IPS-NIHi7 (cell line): Measurements from ENCODE around the gene JMJD6.
A peak's percentile ranks its signal among the peaks of the same experiment; 100 is the strongest.

ENCODE experiments used
- DNase-seq: peaks from one replicate; pipeline ENCODE4 v3.0.0; 2012; ENCODE audit warnings: mixed read lengths; ENCODE audit errors: extremely low spot score

The JMJD6 gene

DNA sequence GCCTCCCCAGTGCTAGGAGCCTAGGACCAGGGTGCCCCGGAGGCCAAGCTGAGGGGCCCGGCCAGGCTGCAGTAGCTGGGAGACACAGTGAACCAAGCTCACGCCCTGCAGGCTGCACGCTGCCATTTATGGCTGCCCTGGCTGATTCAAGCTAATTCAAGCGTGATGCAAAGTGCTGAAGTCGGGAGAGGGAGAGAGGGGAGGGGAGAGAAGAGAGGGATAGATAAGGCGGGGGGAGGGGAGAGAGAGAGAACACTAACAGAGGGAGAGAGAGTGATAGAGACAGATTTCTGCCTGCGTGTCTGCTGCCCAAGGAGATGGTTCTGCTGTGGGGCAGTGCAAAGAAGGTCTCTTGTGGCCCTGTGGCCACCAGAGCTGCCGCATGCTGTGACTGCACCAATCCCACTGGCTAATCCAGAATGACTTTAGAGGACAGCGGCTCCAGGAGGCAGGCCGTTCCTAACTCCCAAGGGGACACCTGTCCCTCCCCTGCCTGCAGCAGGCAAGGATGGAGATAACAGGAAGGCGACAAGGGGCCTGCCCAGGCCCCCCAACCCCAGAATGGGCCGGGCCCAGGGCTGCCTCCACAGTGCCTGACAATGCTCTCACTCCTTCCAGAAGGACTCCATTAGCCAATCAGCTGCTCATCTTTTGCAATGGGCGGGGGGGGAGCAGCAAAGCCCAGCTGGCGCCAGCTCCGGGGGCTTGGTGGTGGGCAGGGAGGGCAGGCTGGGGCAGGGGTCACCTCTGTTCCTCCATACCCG, 28.5 kb downstream of the JMJD6 start:
- DNase-seq = no peak

DNA sequence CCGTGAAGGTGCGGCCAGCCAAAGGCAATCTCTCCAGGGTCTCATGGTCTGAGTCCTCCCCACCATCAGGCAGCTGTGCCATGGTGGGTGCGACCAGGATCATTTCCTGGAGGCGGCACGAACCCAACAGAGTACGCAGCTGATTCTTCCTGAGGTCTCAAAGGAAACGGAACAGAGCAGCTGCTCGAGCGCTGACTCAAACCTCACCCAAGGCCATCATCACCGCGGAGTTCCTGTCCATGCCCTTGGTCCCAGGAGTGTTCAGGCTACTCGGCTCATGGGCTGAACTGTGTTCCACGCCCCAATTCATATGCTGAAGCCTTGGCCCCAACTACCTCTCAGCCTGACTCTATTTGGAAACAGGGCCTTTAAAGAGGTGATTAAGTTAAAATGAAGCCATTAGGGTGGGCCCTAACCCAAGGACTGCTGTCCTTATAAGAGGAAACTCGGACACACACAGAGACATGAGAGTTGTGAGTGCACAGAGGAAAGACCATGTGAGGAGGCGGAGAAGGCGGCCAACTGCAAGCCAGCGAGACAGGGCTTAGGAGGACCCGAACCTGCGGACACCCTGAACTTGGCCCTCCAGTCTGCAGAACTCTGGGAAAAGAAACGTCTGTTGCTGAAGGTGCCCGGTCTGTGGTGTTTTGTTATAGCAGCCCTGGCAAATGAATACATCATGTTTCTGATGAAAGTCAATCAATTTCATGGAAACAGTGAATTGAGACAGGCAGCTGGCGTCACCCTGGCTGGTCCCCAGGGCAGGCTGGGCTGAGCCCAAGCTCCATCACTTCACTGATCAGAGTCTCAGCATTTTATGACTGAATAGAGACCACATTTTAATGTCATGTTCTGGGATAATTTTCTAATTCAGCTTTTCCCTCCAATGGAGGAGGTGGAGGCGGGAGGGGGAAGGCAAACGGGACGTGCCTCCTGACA, 29.4 kb downstream of the JMJD6 start:
- DNase-seq = no peak

DNA sequence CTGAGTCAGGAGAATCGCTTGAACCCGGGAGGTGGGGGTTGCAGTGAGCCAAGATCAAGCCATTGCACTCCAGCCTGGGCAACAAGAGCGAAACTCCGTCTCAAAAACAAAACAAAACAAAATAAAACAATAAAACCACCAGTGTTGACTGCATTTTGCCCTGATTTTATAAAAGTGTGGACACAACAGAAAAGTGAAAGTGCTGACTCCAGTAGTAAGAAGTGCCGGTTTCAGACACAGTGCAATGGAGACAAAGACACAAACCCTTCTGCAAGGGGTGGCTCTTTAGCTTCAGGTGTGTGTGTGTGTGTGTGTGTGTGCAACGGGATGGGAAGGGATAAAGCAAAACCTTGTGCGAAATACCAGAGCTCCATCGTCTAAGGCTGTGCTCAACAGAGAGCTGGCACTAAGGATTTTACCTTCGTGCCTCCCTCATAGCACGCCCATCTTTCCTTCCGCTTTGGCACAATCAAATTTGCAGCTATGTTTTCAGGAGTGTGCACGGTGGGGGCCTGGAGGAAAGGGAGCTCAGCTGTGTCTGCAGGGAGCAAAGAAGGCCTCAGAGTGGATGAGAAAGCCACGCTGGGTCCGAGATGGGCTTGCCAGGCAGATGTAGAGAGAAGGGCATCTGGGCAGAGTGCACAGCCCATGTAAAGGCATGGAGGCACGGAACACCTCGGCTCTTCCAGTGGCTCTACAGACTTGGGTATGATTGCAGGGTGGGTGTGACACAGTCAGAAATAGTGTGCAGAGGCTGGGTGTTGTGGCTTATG, 31.2 kb downstream of the JMJD6 start:
- no peak for DNase-seq

GRCh38 chr17:76691379-76692191, 34.8 kb downstream of the JMJD6 start:
- no peak for DNase-seq

DNA sequence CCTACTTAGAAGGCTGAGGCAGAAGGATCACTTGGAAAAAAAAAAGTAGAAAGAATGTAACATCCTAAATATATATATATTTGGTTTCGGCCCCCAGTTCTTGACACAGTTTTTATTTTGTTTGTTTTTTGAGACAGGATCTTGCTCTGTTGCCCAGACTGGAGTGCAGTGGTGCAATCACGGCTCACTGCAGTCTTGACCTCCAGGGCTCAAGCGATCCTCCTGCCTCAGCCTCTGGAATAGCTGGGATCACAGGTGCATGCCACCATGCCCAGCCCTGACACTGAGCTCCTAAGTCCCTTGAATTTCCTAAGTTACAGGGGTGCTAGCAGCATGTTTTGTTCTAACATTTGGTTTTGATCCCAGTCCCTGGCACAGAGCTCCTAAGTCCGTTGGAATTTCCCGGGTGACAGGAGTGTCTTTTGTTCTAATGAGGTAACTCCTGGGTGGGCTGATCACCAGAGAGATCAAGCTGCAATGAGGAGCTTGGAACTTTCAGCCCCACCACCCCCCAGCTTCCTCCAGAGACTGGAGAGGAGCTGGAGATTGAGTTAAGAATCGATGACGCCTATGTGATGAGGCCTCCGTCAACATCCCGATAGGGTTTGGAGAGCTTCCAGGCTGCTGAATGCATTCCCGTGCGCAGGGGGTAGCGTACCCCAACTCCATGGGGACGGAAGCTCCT, 35.7 kb downstream of the JMJD6 start:
- DNase-seq = no peak

DNA sequence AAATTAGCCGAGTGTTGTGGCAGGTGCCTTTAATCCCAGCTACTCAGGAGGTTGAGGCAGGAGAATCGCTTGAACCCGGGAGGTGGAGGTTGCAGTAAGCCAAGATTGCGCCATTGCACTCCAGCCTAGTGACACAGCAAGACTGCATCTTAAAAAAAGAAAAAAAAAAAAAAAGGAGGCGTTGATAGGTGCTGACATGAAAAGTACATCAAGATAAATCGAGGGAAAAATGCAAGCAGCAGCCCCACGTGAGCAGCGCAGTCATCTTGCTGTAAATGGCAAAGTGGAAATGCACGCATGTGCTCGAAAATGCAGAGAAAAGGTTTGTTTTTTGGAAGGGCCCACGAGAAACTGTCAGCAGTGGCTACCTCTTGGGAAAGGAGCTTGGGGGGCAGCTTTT, 36.5 kb downstream of the JMJD6 start:
- DNase-seq = no peak

DNA sequence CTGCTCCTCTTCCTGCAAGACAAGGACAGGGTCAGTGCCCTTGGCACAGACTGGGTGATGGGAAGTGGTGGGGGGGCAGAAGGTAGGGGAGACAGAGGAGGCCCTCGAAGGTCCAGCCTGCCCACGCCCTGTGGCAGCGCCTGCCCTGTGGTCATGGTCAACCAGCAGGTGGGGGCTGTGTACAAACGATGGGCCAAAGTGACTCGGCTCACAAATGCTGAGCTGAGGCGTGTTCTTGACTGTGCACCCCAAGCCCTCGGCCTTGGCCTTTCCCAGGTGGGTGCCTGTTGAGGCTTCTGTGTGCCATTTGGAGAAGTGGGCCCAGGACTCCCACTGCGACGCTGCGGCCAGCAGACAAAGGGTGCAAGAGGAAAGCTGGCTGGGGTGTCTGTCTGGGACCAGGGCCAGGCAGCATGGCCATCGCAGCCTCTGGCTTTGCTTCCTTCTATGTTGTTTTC, 38.2 kb downstream of the JMJD6 start:
- DNase-seq = no peak

- peak; percentile 3 for DNase-seq
Observed at GRCh38 chr17:76687298-76688164, 38.9 kb downstream of the JMJD6 start.

DNA sequence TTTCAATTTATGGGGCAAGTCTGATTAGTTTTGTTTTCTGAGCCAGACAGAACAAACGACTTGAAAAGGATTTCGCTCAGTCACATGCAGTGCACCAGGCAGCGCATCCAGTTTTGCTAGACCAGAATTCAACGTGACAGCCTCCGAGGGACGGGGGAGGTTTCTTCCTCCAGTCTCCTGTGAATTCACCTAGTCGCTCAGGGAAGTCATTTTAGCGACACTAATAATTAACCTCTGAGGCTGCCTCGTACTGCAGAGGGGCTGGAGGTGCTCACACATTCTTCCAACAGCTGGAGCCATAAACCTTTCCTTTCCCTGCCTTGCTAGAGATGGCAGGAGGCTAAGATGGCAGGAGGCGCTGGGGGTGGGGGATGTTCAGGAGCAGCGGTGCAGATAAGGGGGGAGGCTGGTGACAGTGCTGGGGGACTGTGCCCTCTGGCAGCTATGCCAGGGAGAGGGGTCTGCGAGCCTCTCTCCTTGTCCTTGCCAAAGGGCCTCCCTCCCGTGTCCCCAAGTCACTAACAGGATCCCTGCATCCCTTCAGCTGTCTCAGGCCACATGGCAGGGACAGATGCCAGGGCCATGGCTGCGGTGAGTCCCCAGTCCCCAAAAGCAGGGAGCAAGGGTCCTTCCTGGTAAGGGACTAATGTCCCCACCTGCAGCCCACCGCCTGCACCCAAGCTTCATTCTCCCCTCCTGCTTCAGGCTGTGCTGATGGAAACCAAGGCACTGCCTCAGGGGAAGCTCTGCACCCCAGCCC, 39.7 kb downstream of the JMJD6 start:
- peak; percentile 4 for DNase-seq

DNA sequence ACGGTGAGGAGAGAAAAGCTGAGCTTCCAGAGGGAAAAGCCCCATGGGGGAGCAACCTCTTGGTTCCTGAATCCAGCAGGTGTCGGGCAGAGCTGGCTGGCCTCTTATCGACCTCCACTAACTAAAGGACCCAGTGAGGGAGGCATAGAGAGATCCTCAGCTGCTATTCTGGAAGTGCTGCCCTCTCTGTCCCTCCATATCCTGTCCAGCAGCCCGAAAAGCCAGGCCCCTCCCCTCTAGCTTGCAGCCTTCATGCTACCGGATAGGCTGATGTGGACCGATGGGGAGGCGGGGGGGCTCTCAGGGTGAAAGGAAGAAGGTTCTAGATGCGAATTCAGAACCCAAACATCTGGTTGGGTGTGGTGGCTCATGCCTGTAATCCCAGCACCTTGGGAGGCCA, 40.6 kb downstream of the JMJD6 start:
- DNase-seq = peak; percentile 7

DNA sequence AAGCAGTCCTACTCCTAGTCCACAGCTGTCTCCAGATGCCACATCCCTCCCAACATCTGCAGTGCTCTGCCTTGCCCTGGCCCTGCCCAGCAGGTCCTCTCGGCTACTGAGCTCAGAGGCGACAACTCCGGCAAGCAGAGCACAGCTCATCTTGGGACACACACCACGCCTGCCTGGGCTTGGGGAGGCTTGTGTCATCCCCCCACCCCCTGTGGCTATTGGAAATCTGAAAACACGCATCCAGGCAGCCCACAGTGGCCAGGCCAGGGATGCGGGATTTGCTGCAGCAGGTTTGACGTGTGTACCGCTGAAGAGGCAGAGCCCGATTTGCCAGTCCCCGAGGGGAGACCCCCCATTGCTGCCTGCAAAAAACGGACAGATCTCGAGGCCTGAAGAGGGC, 41.0 kb downstream of the JMJD6 start:
- peak; percentile 7 for DNase-seq

- DNase-seq = peak; percentile 3
Observed at GRCh38 chr17:76684756-76685155, 41.6 kb downstream of the JMJD6 start.

DNA sequence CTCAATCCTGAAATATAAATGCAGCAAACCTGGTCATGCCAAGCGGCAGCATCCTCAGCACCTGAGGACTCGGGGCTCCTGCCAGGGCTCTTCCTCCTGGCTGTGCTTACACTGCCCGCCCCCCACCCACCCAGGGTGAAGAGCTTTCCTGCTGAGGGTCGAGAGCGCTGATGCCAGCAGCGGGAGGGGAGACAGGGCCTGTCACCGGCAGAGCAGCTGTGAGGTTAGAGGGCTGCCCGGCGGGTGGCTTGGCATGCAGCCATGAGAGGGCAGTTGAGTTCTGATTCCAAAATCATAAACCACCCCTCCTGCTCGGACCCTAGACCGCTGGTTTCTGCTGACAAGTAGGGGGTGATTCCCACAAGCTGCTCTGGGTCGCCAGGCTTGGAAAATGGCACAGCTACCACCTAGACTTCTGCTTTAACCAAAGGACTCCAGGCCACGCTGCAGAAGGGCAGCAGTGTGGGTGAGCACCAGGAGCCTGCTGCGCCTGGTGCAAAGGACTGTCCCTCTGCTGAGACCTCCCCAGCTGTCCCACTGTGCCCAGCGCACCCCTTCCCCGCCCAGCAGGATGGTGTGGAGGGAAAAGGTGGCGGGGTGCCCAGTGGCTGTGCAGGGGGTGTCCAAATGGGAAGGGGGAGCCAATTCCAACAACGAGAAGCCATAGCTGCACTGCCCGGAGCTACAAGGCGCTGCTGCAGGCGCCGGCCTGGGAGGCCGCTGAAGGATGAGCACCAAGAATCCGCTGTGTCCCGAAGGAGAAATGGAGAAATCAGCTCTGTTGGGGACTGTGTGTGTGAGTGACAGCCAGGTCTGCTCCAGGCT, 42.3 kb downstream of the JMJD6 start:
- peak; percentile 5 for DNase-seq

DNA sequence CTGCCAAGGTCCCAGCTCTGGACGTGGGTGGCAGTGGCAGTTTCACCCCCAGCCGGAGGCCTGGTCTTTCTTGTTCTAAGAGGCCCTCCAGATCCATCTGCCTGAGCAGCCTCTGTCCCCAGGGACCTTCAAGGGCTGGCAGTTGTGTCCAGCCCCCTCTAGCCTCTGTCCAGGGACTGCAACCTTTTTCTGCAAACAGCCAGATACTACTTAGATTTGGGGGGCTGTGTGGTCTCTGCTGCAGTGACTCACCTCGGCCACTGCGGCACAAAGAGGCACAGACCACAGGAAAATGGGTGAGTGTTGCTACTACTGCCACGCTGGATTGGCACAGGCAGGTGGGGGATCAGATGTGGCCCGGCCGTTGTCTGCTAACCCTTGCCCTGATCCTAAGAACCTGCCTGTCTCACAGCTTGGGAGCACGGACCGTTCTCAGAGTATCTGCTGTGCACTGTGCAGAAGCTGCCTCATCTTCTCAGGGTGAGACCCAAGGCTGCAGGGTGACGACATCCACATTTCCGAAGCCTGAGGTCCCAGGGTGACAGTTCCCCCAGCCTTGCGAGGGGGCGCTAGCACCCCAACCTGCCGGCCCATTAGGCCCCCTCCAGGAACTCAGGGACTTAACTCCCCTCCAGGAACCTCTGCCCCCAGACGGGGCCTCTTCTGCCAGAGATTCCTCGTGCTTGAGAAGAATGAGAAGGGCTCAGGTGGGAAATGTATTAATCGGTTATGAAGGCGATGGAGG, 43.2 kb downstream of the JMJD6 start:
- peak; percentile 65 for DNase-seq

GRCh38 chr17:76682296-76682695, 44.1 kb downstream of the JMJD6 start:
- DNase-seq = no peak

GRCh38 chr17:76681222-76682137, 44.9 kb downstream of the JMJD6 start:
- peak; percentile 82 for DNase-seq
